Daoy (cell line): ENCODE results near the gene MMP12. TPM values are rescaled to one million over a fixed set of nuclear protein-coding genes. Genes with fewer than 3 reads are reported as not detected.

Experiments used
- DNase-seq: peaks from one replicate; pipeline ENCODE4 v3.0.0-alpha.2; 2015; ENCODE audit warnings: low read depth
- total RNA-seq: library from RNA; depleted of rRNA; stranded (reverse); fragments of >200 nt; shearing (Covaris generic); gene quantifications from 2 replicates; pipeline ENCODE4 v1.2.3, GENCODE V29; 2014

The MMP12 gene
- total RNA-seq, 1 experiment from 2014 or later: 1.3 TPM

DNA sequence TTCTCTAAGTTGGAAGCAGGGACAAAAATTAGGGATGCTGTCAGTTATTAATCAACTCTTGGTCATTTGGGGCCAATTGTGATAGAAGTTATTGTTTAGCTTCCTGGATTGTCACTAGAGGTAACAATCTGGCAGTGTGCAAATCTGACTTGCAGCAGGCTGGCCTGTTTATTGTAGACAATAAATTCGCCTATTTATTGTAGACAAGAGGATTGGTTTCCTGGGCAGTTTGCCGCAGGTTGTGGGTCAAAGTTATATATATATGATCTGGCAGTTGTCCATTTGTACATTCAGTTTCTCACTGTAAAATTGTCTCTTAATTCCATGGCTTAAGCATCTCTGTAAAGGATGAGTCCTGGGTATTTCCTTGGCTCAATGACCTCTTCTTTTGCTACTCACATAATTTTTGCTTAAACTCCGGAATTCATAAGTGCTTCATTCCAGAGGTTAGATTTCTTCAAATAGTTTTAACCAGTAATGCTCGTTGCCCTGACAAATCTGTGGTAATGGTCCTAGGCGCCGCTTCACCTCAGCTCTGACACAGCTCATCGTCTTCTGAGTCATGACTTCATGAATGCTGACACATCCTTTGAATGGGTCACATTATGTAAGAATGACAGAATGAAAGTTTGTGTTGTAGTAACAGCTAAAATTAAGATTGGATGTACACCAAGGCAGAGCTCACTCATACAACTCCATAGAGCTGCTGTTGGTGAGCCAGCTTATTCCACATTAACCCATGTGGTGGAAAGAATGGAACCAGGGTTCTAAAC lies 23.6 kb downstream of the MMP12 start:
- DNase-seq: peak; percentile 78

DNA sequence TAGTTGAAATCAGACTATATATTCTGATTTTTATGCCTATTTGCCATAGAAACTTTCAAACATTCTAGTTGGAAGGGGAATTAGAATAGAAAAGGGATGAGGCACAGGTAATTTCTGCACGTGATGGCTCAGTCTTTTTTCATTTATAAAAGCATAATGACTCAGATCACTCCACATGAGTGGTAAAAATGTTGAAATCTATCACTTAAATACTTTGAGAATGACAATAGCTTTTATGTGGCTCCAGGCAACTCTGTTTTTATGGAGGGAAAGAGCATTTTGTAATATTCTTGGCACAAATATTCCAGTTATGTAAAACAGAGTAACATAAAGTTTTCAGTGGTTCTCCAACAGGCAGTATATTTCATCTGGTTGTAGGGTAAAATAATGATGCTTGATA lies 25.5 kb downstream of the MMP12 start:
- DNase-seq: no peak

DNA sequence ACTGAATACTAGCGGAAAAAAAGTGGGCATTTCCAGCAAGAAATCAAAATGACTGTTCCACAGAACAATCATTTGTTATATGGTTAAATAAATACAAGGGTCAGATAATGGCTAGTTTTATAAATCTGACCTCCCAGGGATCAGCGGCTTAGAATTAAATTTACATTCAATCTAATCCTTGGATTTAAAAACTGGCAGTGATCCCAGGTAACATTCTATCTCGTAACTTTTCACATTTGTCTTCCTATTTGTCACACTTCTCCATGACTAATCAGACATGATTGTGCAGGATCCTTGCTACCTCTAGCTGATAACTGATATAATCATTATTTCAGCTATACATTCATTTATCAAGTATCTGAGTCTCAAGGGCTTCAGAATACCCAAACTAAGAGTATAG lies 28.5 kb downstream of the MMP12 start:
- DNase-seq: no peak

DNA sequence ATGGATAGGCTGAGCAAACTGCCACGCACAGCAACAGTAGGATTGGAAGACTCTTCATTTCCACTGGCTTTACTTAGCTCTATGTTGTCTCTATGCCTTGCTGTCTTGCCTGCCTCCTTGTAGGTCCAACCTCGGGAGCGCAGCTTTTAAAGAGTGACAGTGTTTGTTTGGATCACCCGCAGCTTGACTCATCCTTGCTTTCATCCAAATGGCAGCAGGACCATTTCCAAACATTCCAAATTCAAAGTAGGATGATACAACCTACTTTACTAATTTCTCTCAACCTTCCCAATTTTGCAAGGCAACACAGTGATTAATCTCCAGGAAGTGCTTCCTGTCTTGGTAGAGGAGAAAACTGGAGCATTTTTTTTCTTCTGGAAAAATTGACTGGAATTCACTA lies 31.3 kb downstream of the MMP12 start, which contains the start of gene MMP3:
Gene MMP3 (minus strand): TSS at position 121 of the 400 bp plus-strand sequence. CDS start 63 bp downstream, at position 58.
- peak; percentile 11 for DNase-seq

DNA sequence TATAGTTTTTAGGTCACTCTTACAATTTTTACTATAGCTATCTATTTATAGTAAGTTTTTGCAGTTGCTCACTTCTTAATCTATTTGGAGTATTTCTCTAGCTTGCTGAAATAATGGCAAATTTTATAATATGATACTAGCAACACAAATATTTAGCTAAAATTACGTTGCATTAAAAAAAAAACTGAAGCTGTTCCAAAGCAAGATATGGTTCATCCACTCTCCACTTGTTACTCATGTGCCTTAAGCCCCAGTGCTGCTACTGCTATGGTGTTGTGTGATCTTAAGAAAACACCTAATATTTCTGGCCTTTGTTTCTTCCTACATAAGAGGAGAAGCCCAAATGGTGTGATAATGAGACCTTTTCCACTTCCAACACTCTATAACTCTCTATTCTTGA lies 31.9 kb downstream of the MMP12 start:
- DNase-seq: no peak

DNA sequence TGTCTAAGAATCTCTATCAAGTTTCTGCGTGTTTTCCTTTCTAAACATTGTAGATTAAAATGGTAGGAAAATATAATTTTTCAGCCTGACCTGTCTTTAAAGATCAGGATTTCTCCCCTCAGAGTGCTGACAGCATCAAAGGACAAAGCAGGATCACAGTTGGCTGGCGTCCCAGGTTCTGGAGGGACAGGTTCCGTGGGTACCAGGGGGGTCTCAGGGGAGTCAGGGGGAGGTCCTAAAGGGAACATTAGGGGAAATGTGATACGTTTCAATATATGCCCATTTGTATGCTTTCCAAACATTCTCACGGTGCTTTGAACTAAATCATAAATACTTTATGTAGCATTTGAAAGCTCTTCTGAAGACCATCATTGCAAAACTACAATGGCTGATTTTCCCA lies 34.8 kb downstream of the MMP12 start:
- DNase-seq: no peak

DNA sequence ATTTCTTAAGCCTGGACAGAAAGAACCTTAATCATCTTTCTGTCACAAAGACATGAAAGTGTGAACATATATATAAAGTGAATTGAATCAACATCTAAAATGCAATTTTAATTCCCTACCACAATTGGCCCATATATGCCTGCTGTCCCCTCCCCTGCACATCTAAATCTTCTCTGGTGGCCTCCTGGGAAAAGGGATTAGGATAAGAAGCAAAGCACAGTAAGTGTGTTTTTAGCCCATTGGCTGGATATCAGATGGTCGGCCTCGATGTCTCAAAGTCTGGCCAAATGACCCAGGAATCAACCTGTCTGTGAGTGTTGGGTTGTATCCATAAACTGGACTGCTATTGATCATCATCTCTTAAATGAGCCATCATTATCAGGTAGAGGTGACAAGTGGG lies 37.1 kb downstream of the MMP12 start:
- DNase-seq: no peak

DNA sequence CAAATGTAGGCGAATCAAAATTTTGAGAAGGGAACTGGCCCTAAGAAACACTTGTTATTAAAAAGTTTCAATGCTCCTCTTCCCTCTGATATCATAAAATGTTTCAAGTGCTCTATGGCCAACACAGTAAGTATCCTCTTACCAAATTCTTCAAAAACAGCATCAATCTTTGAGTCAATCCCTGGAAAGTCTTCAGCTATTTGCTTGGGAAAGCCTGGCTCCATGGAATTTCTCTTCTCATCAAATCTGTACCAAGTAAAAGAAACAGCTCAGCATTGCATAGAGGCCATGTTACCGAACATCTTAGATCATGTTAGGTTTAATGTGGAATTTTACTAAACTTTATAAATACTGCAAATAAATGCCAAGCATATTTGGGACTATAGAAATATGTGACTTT lies 37.6 kb downstream of the MMP12 start:
- DNase-seq: no peak

DNA sequence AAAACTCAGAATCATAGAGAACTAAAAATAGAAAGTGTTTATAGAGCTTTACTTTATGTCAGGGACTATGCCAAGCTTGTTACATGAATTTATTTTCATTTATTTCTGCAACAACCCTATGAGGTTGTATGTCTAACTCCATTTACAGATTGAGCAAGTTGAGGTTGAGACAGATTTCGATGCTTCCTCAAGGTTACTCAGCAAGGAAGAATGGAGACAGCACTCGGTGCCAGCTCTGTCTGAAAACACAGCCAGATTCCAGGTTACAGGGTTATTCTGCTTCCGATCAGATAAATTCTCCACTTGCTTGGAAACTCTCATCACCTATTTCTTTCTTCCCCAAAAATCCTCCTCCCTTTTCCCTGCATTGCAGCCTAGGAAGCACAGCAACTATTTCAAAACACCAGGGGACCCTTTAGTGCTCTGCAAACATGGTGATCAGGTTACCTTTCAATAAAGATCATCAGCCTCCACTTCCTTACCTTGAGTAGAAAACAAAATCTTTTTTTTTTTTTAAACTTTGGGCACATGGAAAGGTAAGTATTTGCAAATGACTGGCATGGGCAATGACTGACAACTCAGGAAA lies 38.4 kb downstream of the MMP12 start:
- no peak for DNase-seq

DNA sequence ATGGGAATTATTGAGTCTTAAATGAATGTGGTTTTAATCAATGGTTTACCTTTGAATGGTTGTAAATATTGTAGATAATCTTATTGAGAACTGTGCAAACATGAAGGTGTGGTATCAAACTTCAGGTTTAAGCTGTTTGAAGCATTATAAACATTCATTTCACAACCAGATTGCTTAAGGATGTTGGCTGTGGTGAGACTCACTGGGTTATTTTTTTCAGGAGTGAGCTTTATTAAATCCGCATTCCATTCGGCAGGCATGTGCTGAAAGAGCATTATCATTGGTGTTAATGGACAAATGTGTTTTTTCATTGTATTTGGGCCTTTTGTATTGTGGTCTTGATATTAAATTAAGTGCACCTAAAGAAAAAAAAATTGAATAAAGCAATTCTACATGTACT lies 41.1 kb downstream of the MMP12 start:
- DNase-seq: no peak

DNA sequence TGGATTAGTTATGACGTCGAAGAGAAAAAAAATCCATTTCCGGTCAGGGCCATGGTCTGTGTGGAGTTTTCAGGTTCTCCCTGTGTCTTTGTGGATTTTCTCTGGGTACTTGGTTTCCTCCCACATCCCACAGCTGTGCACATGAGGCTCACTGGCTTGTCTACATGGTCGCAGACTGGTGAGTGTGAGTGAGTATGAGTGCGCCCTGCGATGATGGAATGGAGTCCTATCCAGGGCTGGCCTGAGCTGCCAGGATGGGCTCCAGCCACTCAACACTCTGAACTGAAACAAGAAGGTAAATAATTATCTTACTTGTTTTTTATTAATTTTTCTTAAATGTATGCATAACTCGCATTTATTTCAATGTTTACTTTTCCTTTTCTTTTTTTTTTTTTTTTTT lies 42.2 kb downstream of the MMP12 start:
- DNase-seq: no peak

DNA sequence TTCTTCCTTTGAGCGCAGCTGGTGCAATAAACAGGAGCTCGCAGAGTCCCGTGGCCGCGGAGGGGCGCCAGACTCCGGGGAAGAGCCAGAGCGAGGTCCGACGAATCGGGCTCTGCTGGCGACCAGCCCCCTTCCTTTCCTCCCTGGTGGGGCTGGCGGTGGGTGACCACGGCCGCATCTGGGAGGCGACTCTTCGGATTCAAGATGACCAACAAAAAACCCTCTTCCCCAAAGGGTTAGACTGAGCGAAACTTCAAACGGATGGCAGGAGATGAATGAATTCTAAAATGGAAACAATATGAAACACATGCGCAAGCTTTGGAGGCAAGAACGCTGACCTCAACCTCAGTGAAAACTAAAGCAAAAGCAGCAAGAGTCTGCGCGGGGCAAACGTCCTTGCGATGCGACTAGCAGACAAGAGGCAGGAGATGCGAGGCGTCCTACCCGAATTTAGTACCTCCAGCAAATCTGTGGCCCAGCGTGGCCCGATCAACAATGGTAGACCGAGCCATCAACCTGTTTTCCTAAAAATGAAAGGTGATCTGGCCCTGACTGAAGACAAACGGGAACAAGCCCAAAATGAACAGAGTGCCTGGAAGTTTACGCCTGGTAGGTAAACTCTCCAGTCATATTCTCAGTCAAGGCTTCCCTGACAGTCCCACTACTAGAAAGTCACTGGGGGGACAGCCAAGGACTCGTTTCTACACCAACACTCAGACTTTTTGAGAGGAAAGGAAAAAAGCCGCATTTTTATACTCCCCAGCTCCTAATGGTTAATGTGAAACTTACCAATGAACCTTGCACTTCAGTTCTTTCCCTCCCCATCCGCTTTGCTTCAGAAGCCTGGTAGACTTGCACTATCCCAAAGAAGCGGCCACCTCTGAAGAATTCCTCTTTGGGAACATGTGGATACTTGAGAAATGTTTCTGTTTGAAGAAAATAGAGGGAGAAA lies 43.0 kb downstream of the MMP12 start:
- peak; percentile 23 for DNase-seq

DNA sequence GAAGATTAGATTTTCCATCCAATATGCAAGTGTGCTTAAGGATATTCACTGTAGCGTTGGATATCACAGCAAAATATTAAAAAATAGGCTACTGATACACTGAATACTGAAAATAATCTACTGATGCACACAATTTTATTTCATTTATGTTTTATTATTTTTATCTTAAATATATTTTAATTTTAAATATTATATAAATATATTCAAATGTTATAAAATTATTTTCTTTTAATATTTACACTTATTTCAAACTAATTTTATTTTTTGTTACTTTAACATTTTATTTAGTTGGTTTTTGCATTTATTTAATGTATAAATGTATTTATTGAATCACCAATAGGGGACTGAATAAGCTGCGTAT lies 43.7 kb downstream of the MMP12 start:
- no peak for DNase-seq

DNA sequence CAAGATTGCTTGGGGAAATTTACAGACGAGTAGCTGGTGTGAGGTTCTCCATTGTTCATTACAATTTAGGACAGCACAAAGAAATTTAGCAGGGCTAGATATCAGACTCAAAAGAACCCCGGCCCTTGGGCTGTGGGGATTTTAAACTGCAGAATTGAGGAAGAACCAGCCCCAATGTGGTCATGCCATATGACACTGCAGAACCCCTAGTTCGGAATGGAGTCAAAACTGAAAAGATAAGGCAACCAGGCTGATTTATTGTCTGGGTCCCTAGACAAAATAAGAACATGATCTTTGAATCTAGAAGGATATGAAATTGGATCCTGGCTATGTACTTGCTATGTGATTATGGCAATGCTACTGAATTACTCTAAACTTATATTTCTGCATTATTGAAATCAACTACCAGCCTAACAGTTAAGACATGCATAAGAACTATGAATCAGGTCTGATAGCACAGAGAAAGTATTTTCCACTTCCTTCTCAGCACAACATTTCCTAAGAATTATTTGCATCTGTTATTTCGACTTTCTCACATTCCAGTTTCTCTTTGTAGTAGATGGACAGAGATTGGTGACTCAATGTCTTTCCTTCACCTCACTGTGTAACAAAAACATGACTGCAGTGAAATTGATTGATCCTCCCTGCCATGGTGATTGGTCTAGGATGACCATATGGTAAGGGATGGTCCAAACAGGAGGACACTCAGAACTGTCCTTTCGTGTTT lies 44.6 kb downstream of the MMP12 start:
- no peak for DNase-seq

DNA sequence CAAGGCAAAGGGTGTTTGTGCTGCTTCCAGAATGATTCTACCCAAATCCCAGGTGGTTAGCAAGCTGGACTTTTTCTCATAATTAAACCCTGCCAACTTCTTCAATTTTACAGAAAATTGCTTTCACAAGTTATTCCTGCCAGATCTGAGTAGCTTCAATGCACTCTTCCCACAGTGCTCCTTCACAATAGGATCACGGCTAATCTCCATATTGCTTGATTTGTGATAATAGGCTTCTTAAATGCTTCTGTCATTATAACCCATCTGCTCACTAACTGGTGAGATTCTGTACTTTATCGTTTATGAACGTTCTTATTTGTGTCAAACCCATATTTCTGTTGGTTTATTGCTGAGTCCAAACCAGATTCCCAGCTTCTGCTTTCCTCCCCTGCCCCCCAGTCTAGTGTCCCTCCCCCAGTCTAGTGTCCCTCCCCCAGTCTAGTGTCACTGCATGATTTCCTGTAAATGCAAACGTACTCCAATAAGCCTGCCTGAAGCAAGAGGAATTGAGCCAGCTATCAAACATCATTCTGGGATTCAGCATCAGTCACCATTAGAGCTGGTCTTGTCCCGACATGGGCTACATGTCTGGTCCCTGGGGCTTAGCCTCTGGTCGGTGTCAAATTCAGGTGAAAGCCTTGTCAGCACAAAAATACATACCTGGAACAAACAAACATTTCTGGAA lies 45.3 kb downstream of the MMP12 start:
- DNase-seq: no peak

DNA sequence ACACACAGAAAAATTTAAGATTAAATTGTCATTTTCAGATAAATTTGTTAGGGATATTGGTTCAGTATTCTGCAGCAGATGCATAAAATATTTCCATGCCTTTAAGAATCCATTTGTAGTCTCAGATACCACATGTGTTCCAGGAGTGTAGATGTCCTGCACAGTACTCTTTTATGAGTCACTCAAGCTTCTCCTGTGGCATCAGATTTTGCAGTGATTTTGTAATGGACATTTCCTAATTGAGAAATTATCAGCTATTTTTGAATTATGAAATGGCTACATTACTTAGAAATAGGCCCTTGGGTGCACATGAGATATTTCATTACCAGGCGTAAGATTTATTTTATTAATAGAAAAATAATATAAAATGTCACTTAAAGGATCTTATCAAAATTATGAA lies 50.2 kb downstream of the MMP12 start:
- DNase-seq: no peak

DNA sequence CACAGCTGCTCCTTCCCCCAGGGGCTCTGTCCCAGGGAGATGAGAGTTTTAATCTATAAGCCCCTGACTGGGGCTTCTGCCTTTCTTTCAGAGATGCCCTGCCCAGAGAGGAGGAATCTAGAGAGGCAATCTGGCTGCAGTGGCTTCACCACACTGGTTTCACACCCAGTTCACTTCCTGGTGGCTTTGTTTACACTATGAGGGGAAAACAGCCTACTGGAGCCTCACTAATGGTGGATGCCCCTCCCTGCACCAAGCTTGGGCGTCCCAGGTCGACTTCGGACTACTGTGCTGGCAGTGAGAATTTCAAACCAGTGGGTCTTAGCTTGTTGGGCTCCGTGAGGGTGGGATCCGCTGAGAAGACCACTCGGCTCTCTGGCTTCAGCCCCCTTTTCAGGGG lies 55.3 kb downstream of the MMP12 start:
- no peak for DNase-seq

DNA sequence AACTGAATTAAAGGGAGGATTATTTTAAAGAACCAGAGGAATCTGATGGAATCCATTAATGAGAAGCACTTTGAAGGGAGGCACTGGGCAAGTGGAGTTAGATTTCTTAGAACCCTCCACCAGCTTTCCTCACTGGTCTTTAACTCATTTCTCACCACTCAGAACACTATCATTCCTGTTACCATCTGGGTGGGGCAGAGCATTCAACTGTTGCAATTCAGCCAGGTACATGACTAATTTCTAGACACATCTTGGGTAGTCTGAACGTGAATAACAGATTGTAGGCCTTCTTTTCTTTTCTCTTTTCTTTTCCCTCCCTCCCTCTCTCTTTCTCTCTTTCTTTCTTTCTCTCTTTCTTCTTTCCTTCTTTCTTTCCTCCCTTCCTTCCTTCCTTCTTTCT lies 61.3 kb downstream of the MMP12 start:
- no peak for DNase-seq
